Vagina (tissue), 2 donors: ENCODE data around the gene CCDC60. TPM values are rescaled to one million over a fixed set of nuclear protein-coding genes. Genes with fewer than 3 reads are reported as not detected.

Experiments used
- DNase-seq, 2 donors: peaks; one replicate each; pipeline ENCODE4 v3.0.0-alpha.2; 2017; ENCODE audit errors: extremely low spot score in 2 of 2
- H3K27ac ChIP-seq: fragments of 200-600 bp; sonication (generic); one replicate; pipeline ENCODE4 v1.5.1; 2019
- H3K27me3 ChIP-seq: fragments of 200-600 bp; sonication (generic); one replicate; pipeline ENCODE4 v1.5.1; 2019
- H3K36me3 ChIP-seq, 2 donors: fragments of 200-600 bp; sonication (generic); one replicate each; pipeline ENCODE4 v1.5.1; 2017 to 2019
- H3K4me1 ChIP-seq: fragments of 200-600 bp; sonication (generic); one replicate; pipeline ENCODE4 v1.5.1; 2019
- H3K4me3 ChIP-seq, 2 donors: fragments of 200-600 bp; sonication (generic); 1 replicate in 1 of 2; 2 replicates in 1 of 2; pipeline ENCODE4 v1.5.1; 2016 to 2019
- H3K9me3 ChIP-seq: fragments of 200-600 bp; sonication (generic); one replicate; pipeline ENCODE4 v1.5.1; 2019
- CTCF ChIP-seq, 3 experiments: fragments of 450-650 bp in 2 of 3; fragments of 200-600 bp in 1 of 3; sonication (generic) in 1 of 3; IDR thresholded peaks; one replicate each; pipeline ENCODE4 v1.5.1; 2017 to 2019; ENCODE audit warnings: antibody characterized with exemption in 3 of 3, mild to moderate bottlenecking in 2 of 3, moderate library complexity in 2 of 3
- POLR2A ChIP-seq, 2 donors: fragments of 450-650 bp; IDR thresholded peaks; one replicate each; pipeline ENCODE4 v1.6.1; 2017; ENCODE audit warnings: antibody characterized with exemption in 2 of 2, mild to moderate bottlenecking in 2 of 2, moderate library complexity in 2 of 2
- POLR2AphosphoS5 ChIP-seq, 2 donors: sonication (generic); formaldehyde crosslinking; IDR thresholded peaks; one replicate each; pipeline ENCODE4 v1.9.0; 2017; ENCODE audit warnings: antibody characterized with exemption in 2 of 2, mild to moderate bottlenecking in 2 of 2, low read depth in 1 of 2; ENCODE audit not compliant: insufficient read depth in 1 of 2
- intact Hi-C: fragments of 100-400 bp; cut with DNase I; formaldehyde crosslinking; loops from one replicate; pipeline ENCODE4 v1.15.1; 2023
- total RNA-seq: library from RNA; depleted of rRNA; stranded (reverse); fragments of >200 nt; gene quantifications from one replicate; pipeline ENCODE4 v1.2.3, GENCODE V29; 2016

The CCDC60 gene
- total RNA-seq, 1 donor from 2014 or later = not detected

- intact Hi-C loops = no loop called here
- TF ChIP-seq POLR2AphosphoS5 (IDR thresholded peaks at IDR 0.05; ENCODE audit: insufficient read depth in 1 of 2, low read depth in 1 of 2) (no peak), POLR2A (IDR thresholded peaks at IDR 0.05) (no peak), CTCF (IDR thresholded peaks at IDR 0.05) (no peak)
Measured at GRCh38 chr12:119423285-119423684, 88.8 kb downstream of the CCDC60 start.

GRCh38 chr12:119425623-119426022 is 91.1 kb downstream of the CCDC60 start:
- Histone ChIP-seq H3K27me3 (no peaks in the 10 kb centered on the region), H3K4me3 (no peak overlapping the region), H3K9me3 (no peaks in the 10 kb centered on the region), H3K4me1 (no peaks in the 10 kb centered on the region), H3K36me3 (no peaks in the 10 kb centered on the region), H3K27ac (no peak overlapping the region)
- no peak for TF ChIP-seq CTCF (IDR thresholded peaks at IDR 0.05)
- no peak for TF ChIP-seq POLR2AphosphoS5 (IDR thresholded peaks at IDR 0.05; ENCODE audit: insufficient read depth in 1 of 2, low read depth in 1 of 2)
- TF ChIP-seq POLR2A (IDR thresholded peaks at IDR 0.05) = no peak
- DNase-seq = no peak
- intact Hi-C loops = no loop called here

More at GRCh38 chr12:119423285-119423684, 88.8 kb downstream of the CCDC60 start:
- H3K36me3 ChIP-seq = no peaks in the 10 kb centered on the region
- no peaks in the 10 kb centered on the region for H3K4me1 ChIP-seq
- no peak for DNase-seq
- H3K27ac ChIP-seq = no peak overlapping the region
- H3K27me3 ChIP-seq = no peaks in the 10 kb centered on the region
- H3K9me3 ChIP-seq = no peaks in the 10 kb centered on the region
- no peak overlapping the region for H3K4me3 ChIP-seq

- Histone ChIP-seq H3K4me1 (no peaks in the 10 kb centered on the region), H3K27me3 (no peaks in the 10 kb centered on the region), H3K27ac (no peak overlapping the region), H3K9me3 (no peaks in the 10 kb centered on the region), H3K4me3 (no peak overlapping the region), H3K36me3 (no peaks in the 10 kb centered on the region)
- no peak for DNase-seq
- no peak for TF ChIP-seq POLR2AphosphoS5 (IDR thresholded peaks at IDR 0.05; ENCODE audit: insufficient read depth in 1 of 2, low read depth in 1 of 2)
- no peak for TF ChIP-seq POLR2A (IDR thresholded peaks at IDR 0.05)
- TF ChIP-seq CTCF (IDR thresholded peaks at IDR 0.05) = no peak
- intact Hi-C loops = no loop called here
Measured at GRCh38 chr12:119431151-119431550, 96.6 kb downstream of the CCDC60 start.

- Histone ChIP-seq H3K27ac (no peak overlapping the region), H3K36me3 (no peaks in the 10 kb centered on the region), H3K9me3 (no peaks in the 10 kb centered on the region), H3K4me3 (no peak overlapping the region), H3K27me3 (no peaks in the 10 kb centered on the region), H3K4me1 (no peaks in the 10 kb centered on the region)
- TF ChIP-seq POLR2A (IDR thresholded peaks at IDR 0.05) = no peak
- no peak for TF ChIP-seq POLR2AphosphoS5 (IDR thresholded peaks at IDR 0.05; ENCODE audit: insufficient read depth in 1 of 2, low read depth in 1 of 2)
- TF ChIP-seq CTCF (IDR thresholded peaks at IDR 0.05) = no peak
- intact Hi-C loops = no loop called here
- DNase-seq = no peak
Measured at GRCh38 chr12:119432949-119433348, 98.4 kb downstream of the CCDC60 start.

GRCh38 chr12:119440803-119441360 is 106.4 kb downstream of the CCDC60 start:
- no peak for TF ChIP-seq POLR2AphosphoS5 (IDR thresholded peaks at IDR 0.05; ENCODE audit: insufficient read depth in 1 of 2, low read depth in 1 of 2)
- TF ChIP-seq CTCF (IDR thresholded peaks at IDR 0.05) = no peak
- no peak for TF ChIP-seq POLR2A (IDR thresholded peaks at IDR 0.05)
- no peak for DNase-seq
- intact Hi-C loops = no loop called here
- Histone ChIP-seq H3K27ac (no peak overlapping the region), H3K4me3 (no peak overlapping the region), H3K4me1 (no peaks in the 10 kb centered on the region), H3K9me3 (no peaks in the 10 kb centered on the region), H3K27me3 (no peaks in the 10 kb centered on the region), H3K36me3 (no peaks in the 10 kb centered on the region)
